Endothelial cell of umbilical vein (primary cell): Measurements from ENCODE around the gene HINT1. TPM values are rescaled to one million over a fixed set of nuclear protein-coding genes. Genes with fewer than 3 reads are reported as not detected.

Experiments used
- Bru-seq: library from RNA; stranded (reverse); fragments of 400-500 nt; gene quantifications from one replicate; lab custom pipeline; 2021; lab: Mats Ljungman, UMichigan
- BruChase-seq, 2 experiments: library from RNA; stranded (reverse); fragments of 400-500 nt; gene quantifications; one replicate each; lab custom pipeline; 2021; lab: Mats Ljungman, UMichigan
- BruUV-seq: library from RNA; stranded (reverse); fragments of 400-500 nt; replicated peaks from 2 replicates; lab custom pipeline; 2021; lab: Mats Ljungman, UMichigan
- CTCF ChIA-PET: fragments of 300-600, 350-600 bp; sonication (Branson Sonifier 250); formaldehyde crosslinking; loops from one replicate; lab custom pipeline; 2021; ENCODE audit warnings: antibody characterized with exemption, inconsistent platforms; lab: Charles Lee
- POLR2A ChIA-PET: fragments of 300-600, 350-600 bp; sonication (Branson Sonifier 250); formaldehyde crosslinking; loops from one replicate; lab custom pipeline; 2021; ENCODE audit warnings: antibody characterized with exemption, inconsistent platforms; lab: Charles Lee
- DNase-seq: peaks from one replicate; pipeline ENCODE4 v3.0.0-alpha.2; 2011; ENCODE audit warnings: low read depth, low spot score
- FAIRE-seq: peaks from 2 replicates; lab custom pipeline; 2011; peaks lifted over from hg19 to GRCh38; lab: Jason Lieb, UNC
- H2AFZ ChIP-seq: 2 replicates; pipeline ENCODE4 v1.6.0; 2012; ENCODE audit warnings: low read depth, low read length, control low read depth, inconsistent platforms
- H3K27ac ChIP-seq: 2 replicates; pipeline ENCODE4 v1.5.1; 2011; ENCODE audit warnings: low read depth, mild to moderate bottlenecking, control low read depth, low read length, moderate library complexity; ENCODE audit not compliant: insufficient read depth
- H3K27me3 ChIP-seq, 2 experiments: 2 replicates each; pipeline versions ENCODE4 v1.6.0 to v1.6.1; 2011; ENCODE audit warnings: low read length in 2 of 2, mixed read lengths in 1 of 2; ENCODE audit not compliant: control insufficient read depth in 2 of 2, insufficient read depth in 2 of 2
- H3K36me3 ChIP-seq, 2 experiments: 2 replicates in 1 of 2; 3 replicates in 1 of 2; pipeline ENCODE4 v1.5.1; 2011; ENCODE audit warnings: low read length in 2 of 2, mild to moderate bottlenecking in 1 of 2, moderate library complexity in 1 of 2; ENCODE audit not compliant: control insufficient read depth in 2 of 2, insufficient read depth in 2 of 2; ENCODE audit errors: extremely low read depth in 1 of 2
- H3K4me1 ChIP-seq: 3 replicates; pipeline ENCODE4 v1.5.1; 2011; ENCODE audit warnings: mild to moderate bottlenecking, low read length; ENCODE audit not compliant: control insufficient read depth, insufficient read depth; ENCODE audit errors: extremely low read depth
- H3K4me2 ChIP-seq: 2 replicates; pipeline ENCODE4 v1.6.1; 2011; ENCODE audit warnings: low read length, control low read depth, mixed read lengths; ENCODE audit not compliant: insufficient read depth
- H3K4me3 ChIP-seq, 3 experiments: fragments of 200-600 bp in 1 of 3; sonication (generic), shearing (Covaris generic) in 1 of 3; replicated peaks in 1 of 3; 2 replicates each; pipeline ENCODE4 v1.5.1; 2011 to 2016; ENCODE audit warnings: control low read depth in 3 of 3, low read length in 3 of 3, mild to moderate bottlenecking in 2 of 3, inconsistent platforms in 1 of 3, low read depth in 1 of 3, moderate library complexity in 1 of 3; ENCODE audit not compliant: insufficient read depth in 1 of 3
- H3K79me2 ChIP-seq: 2 replicates; pipeline ENCODE4 v1.6.0; 2012; ENCODE audit warnings: low read length, inconsistent platforms; ENCODE audit not compliant: control insufficient read depth, insufficient read depth
- H3K9ac ChIP-seq: replicated peaks from 2 replicates; pipeline ENCODE3; 2011; ENCODE audit warnings: low read length, control low read depth; ENCODE audit not compliant: insufficient read depth; ENCODE audit errors: extremely low read depth
- H3K9me1 ChIP-seq: replicated peaks from 3 replicates; pipeline ENCODE4 v1.6.0; 2011; ENCODE audit warnings: mild to moderate bottlenecking, low read length; ENCODE audit not compliant: control insufficient read depth, insufficient read depth; ENCODE audit errors: extremely low read depth
- H3K9me3 ChIP-seq: replicated peaks from 2 replicates; pipeline ENCODE4 v1.5.1; 2012; ENCODE audit warnings: low read length, inconsistent platforms; ENCODE audit not compliant: control insufficient read depth, insufficient read depth
- H4K20me1 ChIP-seq: replicated peaks from 2 replicates; pipeline ENCODE3; 2011; ENCODE audit warnings: mild to moderate bottlenecking, low read length; ENCODE audit not compliant: control insufficient read depth, insufficient read depth; ENCODE audit errors: extremely low read depth
- CTCF ChIP-seq, 2 donors: IDR thresholded peaks; 1 replicate in 1 of 2; 2 replicates in 1 of 2; pipeline ENCODE4 v1.5.1; 2011; ENCODE audit warnings: low read length in 2 of 2, mild to moderate bottlenecking in 2 of 2, moderate library complexity in 2 of 2, control low read depth in 1 of 2, inconsistent platforms in 1 of 2, low read depth in 1 of 2; ENCODE audit not compliant: insufficient read depth in 1 of 2; ENCODE audit errors: extremely low read depth in 1 of 2
- EZH2 ChIP-seq: IDR thresholded peaks from 2 replicates; pipeline ENCODE4 v1.6.1; 2012; ENCODE audit warnings: borderline replicate concordance, low read depth, mild to moderate bottlenecking, moderate library complexity, low read length, inconsistent platforms; ENCODE audit not compliant: severe bottlenecking
- FOS ChIP-seq: IDR thresholded peaks from 2 replicates; pipeline ENCODE4 v1.6.1; 2011; ENCODE audit warnings: mild to moderate bottlenecking, low read length, moderate library complexity, borderline replicate concordance; ENCODE audit not compliant: insufficient read depth
- GATA2 ChIP-seq: IDR thresholded peaks from 2 replicates; pipeline ENCODE4 v1.7.0; 2011; ENCODE audit warnings: low read depth, mild to moderate bottlenecking, moderate library complexity, mixed read lengths, low read length; ENCODE audit not compliant: insufficient read length, insufficient read depth
- JUN ChIP-seq: IDR thresholded peaks from 2 replicates; pipeline ENCODE4 v1.6.1; 2011; ENCODE audit warnings: borderline replicate concordance, low read depth; ENCODE audit not compliant: insufficient read length, insufficient read depth
- MAX ChIP-seq: IDR thresholded peaks from 2 replicates; pipeline ENCODE4 v1.6.1; 2011; ENCODE audit not compliant: insufficient read depth, insufficient read length
- MYC ChIP-seq: IDR thresholded peaks from one replicate; pipeline ENCODE4 v1.6.1; 2011; ENCODE audit warnings: mild to moderate bottlenecking, low read depth, low read length
- POLR2A ChIP-seq: IDR thresholded peaks from 2 replicates; pipeline ENCODE4 v1.6.1; 2012; ENCODE audit warnings: low read depth, mild to moderate bottlenecking, control low read depth, low read length
- POLR2AphosphoS5 ChIP-seq: IDR thresholded peaks from 2 replicates; pipeline ENCODE4 v1.6.1; 2012; ENCODE audit warnings: low read depth, mild to moderate bottlenecking, control low read depth, low read length, moderate library complexity; ENCODE audit not compliant: insufficient read depth
- dilution Hi-C: fragments of 300-500 bp; cut with MboI; formaldehyde crosslinking; loops from one replicate; pipeline ENCODE4 v1.15.0; 2019; ENCODE audit warnings: low sequenced_read_pairs; ENCODE audit not compliant: extremely low pct_ligation_motif_present
- intact Hi-C: fragments of 100-400 bp; cut with micrococcal nuclease; formaldehyde crosslinking; loops from one replicate; pipeline ENCODE4 v1.10.0; 2022
- long read RNA-seq: library from polyadenylated mRNA; stranded (forward); transcript quantifications from one replicate; pipeline ENCODE4 v2.0.0, GENCODE V29; 2021
- polyA minus RNA-seq, 3 experiments: library from RNA; depleted of rRNA, polyadenylated mRNA; stranded (reverse); fragments of >200 nt; gene quantifications; 1 replicate in 1 of 3; 2 replicates in 2 of 3; pipeline ENCODE4 v1.2.3, GENCODE V29; 2011
- polyA plus RNA-seq, 4 experiments: library from polyadenylated mRNA; depleted of rRNA in 3 of 4; stranded (reverse) in 3 of 4; unstranded in 1 of 4; fragments of >200 nt; gene quantifications; 2 replicates each; pipeline versions ENCODE4 v1.2.1 to v1.2.3, GENCODE V29; 2011 to 2012; ENCODE audit warnings: missing spikeins in 1 of 4
- total RNA-seq: library from RNA; stranded (reverse); gene quantifications from 2 replicates; pipeline ENCODE4 v1.2.3, GENCODE V29; 2021

HINT1 gene
- 217 and 221 TPM in 2 replicates for total RNA-seq
- polyA plus RNA-seq = 350 and 423 TPM in 2 replicates
- polyA plus RNA-seq (2011; cell fraction: cytosol; rRNA removed) = 546 and 586 TPM in 2 replicates
- 204 and 220 TPM in 2 replicates for polyA plus RNA-seq (2011; cell fraction: nucleus; rRNA removed)
- polyA plus RNA-seq (2012) = 325 and 426 TPM in 2 replicates
- 127 and 129 TPM in 2 replicates for polyA minus RNA-seq
- polyA minus RNA-seq (2011; cell fraction: cytosol; rRNA and poly(A)+ RNA removed) = 107 TPM
- polyA minus RNA-seq (2011; cell fraction: nucleus; rRNA and poly(A)+ RNA removed) = 62.2 and 64.5 TPM in 2 replicates
- percentile 96 among the genes with signal in this experiment for Bru-seq, nascent RNA
- percentile 96 among the genes with signal in this experiment for BruChase-seq, experiment 1, labeled RNA remaining after a 6-hour chase
- BruChase-seq, experiment 2, labeled RNA remaining after a 2-hour chase = percentile 94 among the genes with signal in this experiment
- long read RNA-seq, transcript HINT1-201 (3 exons, 1,081 nt) = major isoform, 830 of 869 reads
- long read RNA-seq, partial matches to known transcripts = 2 of 869 reads
- long read RNA-seq, other reads (novel, unspliced or antisense) = 28 of 869 reads

- peak within 1 kb of the TSS; percentile 79 to 100 (median 99) for H3K4me3 ChIP-seq
- ChIA-PET POLR2A (interaction anchor here (0.7 kb wide), 1 partner anchor 102 kb away, joined by 4 read pairs; no protein-coding TSS in a partner anchor), CTCF (interaction anchor here (0.7 to 1.3 kb wide), 6 partner anchors 23 to 258 kb away, joined by 3 to 6 read pairs (median 4); no protein-coding TSS in a partner anchor)
- peak within 1 kb of the TSS; percentile 100 for H3K9ac ChIP-seq
- H3K9me3 ChIP-seq = no peaks in the 10 kb centered on the region
- peaks cover 11% of the 10 kb centered on the region for H3K4me1 ChIP-seq
- H2AFZ ChIP-seq = peak within 1 kb of the TSS; percentile 35
- peak; percentile 78 for FAIRE-seq
- H3K79me2 ChIP-seq = peaks cover 42% of the 10 kb centered on the region
- TF ChIP-seq FOS = no peak
- peak; percentile 6 for TF ChIP-seq GATA2
- TF ChIP-seq MAX = no peak
- peak; percentile 6 for TF ChIP-seq MYC
- TF ChIP-seq POLR2AphosphoS5 = peak; percentile 69
- TF ChIP-seq POLR2A = peak; percentile 75
- TF ChIP-seq JUN = no peak
- no peak for TF ChIP-seq EZH2
- peak in 1 of 2 donors; percentile 22 for TF ChIP-seq CTCF (IDR thresholded peaks at IDR 0.05; ENCODE audit: extremely low read depth in 1 of 2, insufficient read depth in 1 of 2, low read depth in 1 of 2, low read length in 2 of 2)
- no peaks in the 10 kb centered on the region for H3K27me3 ChIP-seq
- peaks cover 4 to 13% of the 10 kb centered on the region in 2 experiments for H3K36me3 ChIP-seq
- H3K4me2 ChIP-seq = peak within 1 kb of the TSS; percentile 98
- no TSS peak for BruUV-seq
- peak within 1 kb of the TSS; percentile 95 for H3K27ac ChIP-seq
- H4K20me1 ChIP-seq = no peaks in the 10 kb centered on the region
- dilution Hi-C loops = no loop called here
- no peaks in the 10 kb centered on the region for H3K9me1 ChIP-seq
- DNase-seq = peak; percentile 91
- intact Hi-C loops = loop anchor here (1.0 kb wide), 1 partner anchor 214 kb away; no protein-coding TSS in a partner anchor
These were observed at the start of gene HINT1 for GRCh38 chr5:131165119-131165727. Gene HINT1, minus strand, starts transcription at chr5:131165256. Its CDS starts 51 bp downstream, at chr5:131165205.
